Neural progenitor cell (in vitro differentiated cells): ENCODE measurements around the gene CHRNG.

Experiments used
- EZH2 ChIP-seq: fragments of 200-600 bp; sonication (generic); IDR thresholded peaks from 2 replicates; pipeline ENCODE4 v1.6.1; 2017; ENCODE audit warnings: antibody characterized with exemption, mild to moderate bottlenecking, moderate library complexity
- TF ChIP-seq, protein P1 (sequence below): fragments of 200-600 bp; sonication (generic); IDR thresholded peaks from 2 replicates; pipeline ENCODE4 v1.5.1; 2017; ENCODE audit warnings: antibody characterized with exemption, mild to moderate bottlenecking

- TF ChIP-seq, protein P1, sequence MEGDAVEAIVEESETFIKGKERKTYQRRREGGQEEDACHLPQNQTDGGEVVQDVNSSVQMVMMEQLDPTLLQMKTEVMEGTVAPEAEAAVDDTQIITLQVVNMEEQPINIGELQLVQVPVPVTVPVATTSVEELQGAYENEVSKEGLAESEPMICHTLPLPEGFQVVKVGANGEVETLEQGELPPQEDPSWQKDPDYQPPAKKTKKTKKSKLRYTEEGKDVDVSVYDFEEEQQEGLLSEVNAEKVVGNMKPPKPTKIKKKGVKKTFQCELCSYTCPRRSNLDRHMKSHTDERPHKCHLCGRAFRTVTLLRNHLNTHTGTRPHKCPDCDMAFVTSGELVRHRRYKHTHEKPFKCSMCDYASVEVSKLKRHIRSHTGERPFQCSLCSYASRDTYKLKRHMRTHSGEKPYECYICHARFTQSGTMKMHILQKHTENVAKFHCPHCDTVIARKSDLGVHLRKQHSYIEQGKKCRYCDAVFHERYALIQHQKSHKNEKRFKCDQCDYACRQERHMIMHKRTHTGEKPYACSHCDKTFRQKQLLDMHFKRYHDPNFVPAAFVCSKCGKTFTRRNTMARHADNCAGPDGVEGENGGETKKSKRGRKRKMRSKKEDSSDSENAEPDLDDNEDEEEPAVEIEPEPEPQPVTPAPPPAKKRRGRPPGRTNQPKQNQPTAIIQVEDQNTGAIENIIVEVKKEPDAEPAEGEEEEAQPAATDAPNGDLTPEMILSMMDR = no peak
- no peak for TF ChIP-seq EZH2
Measured at GRCh38 chr2:232491139-232491780, 48.2 kb upstream of the CHRNG start.
